ENCODE results near the gene BBS9. TPM values are rescaled to one million over a fixed set of nuclear protein-coding genes. Genes with fewer than 3 reads are reported as not detected.

Gene BBS9
- total and polyA plus RNA-seq, 4 donors, result 2.3 to 9.5 (median 4.5) TPM

DNA sequence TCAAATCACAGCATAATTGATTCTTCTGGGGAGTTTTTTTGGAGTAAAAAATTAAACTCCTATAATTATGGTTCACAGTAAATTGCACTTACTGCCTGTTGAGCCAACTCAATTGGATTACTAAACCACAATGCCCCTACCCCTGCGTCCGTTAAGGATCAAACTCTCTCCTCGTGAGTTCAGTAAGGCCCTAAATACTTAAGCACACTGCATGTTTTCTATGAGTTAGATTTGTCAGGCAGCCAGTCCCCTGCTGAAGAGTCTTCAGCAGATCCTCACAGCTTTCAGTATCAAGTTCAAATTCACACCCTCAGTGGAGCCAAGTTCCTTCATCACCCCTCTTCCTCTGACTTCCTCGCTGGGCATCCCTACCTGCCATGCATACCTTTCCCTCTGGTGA, 501.0 kb downstream of the BBS9 start (continued):
- TF ChIP-seq, protein P1, sequence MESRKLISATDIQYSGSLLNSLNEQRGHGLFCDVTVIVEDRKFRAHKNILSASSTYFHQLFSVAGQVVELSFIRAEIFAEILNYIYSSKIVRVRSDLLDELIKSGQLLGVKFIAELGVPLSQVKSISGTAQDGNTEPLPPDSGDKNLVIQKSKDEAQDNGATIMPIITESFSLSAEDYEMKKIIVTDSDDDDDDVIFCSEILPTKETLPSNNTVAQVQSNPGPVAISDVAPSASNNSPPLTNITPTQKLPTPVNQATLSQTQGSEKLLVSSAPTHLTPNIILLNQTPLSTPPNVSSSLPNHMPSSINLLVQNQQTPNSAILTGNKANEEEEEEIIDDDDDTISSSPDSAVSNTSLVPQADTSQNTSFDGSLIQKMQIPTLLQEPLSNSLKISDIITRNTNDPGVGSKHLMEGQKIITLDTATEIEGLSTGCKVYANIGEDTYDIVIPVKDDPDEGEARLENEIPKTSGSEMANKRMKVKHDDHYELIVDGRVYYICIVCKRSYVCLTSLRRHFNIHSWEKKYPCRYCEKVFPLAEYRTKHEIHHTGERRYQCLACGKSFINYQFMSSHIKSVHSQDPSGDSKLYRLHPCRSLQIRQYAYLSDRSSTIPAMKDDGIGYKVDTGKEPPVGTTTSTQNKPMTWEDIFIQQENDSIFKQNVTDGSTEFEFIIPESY (IDR thresholded peaks at IDR 0.05), result no peak

DNA sequence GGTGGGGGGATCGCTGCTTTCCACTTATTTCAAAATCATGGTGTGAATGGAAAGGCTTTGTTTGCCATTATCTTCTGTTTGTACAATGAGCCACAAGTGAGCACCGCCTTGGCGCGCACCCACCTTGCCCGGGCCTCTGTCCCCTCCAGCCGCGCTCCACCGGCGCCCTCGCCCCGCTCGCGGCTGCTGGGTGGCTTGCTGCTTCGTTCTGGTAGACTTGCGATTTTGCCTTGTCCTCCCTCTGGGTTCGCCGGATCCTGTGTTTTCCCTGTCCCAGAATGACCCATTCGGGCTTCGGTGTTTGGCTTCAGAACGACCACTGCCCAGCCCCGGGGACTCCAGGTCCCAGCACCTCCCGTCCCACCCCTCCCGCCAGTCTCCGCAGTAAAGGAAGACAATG, 503.0 kb downstream of the BBS9 start:
- Histone ChIP-seq H3K36me3 (ENCODE audit: control insufficient read depth in 4 of 4, insufficient read depth in 3 of 4, low read depth in 1 of 4, low read length in 3 of 4) (no peaks in the 10 kb centered on the region), H3K4me3 (ENCODE audit: low read depth in 1 of 3, low read length in 3 of 3) (no peak overlapping the region), H3K9me3 (ENCODE audit: control insufficient read depth in 4 of 4, low read length in 3 of 4) (no peaks in the 10 kb centered on the region), H3K27ac (ENCODE audit: low read depth in 1 of 2, low read length in 2 of 2) (no peak overlapping the region), H3K4me1 (ENCODE audit: control insufficient read depth in 4 of 4, insufficient read depth in 4 of 4, low read length in 3 of 4) (no peaks in the 10 kb centered on the region), H3K9ac (ENCODE audit: low read depth in 1 of 2, low read length in 2 of 2) (no peak overlapping the region), H3K27me3 (ENCODE audit: control insufficient read depth in 4 of 4, insufficient read depth in 4 of 4, low read length in 3 of 4) (no peaks in the 10 kb centered on the region)
- TF ChIP-seq HNF4A (conservative IDR thresholded peaks at IDR 0.05), result no peak
- DNase-seq (ENCODE audit: low spot score), result no peak
- WGBS, result 94% methylated on average over 24 of the region's 24 CpGs

DNA sequence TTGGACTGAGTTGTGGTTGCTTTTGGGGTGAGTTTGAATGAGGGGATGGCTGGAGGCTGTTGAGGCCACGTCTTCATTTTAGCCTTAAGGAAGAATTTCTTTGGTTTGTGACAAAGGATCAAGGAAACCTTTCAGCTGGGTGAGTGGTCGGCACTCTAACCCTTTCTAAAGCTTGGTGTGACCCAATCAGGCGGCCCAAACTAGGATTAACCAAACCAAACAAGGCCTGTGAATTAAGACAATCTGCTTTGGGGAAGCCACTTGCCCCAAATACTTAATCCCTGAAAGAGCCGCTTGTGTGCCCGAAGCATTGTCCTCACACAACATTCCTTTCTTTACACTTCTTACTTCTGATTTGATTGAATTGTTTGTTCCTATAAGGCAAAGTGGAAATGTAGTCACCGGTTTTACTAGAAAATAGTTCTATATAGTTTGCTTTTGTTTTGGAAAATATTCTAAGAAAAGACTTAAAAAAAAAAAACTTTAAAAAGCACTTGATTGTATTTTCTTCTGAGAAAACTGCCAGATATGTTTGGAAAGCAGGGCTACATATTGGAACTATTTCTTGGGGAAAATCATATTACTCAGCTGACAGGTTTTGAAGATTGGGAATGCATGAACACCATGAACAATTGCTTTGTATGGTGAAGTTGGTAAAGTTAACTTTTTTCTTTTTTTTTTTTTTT, 503.6 kb downstream of the BBS9 start:
- Histone ChIP-seq H3K27me3 (ENCODE audit: control insufficient read depth in 4 of 4, insufficient read depth in 4 of 4, low read length in 3 of 4) (no peaks in the 10 kb centered on the region), H3K4me3 (ENCODE audit: low read depth in 1 of 3, low read length in 3 of 3) (no peak overlapping the region), H3K36me3 (ENCODE audit: control insufficient read depth in 4 of 4, insufficient read depth in 3 of 4, low read depth in 1 of 4, low read length in 3 of 4) (no peaks in the 10 kb centered on the region), H3K9me3 (ENCODE audit: control insufficient read depth in 4 of 4, low read length in 3 of 4) (no peaks in the 10 kb centered on the region), H3K27ac (ENCODE audit: low read depth in 1 of 2, low read length in 2 of 2) (no peak overlapping the region), H3K4me1 (ENCODE audit: control insufficient read depth in 4 of 4, insufficient read depth in 4 of 4, low read length in 3 of 4) (no peaks in the 10 kb centered on the region), H3K9ac (ENCODE audit: low read depth in 1 of 2, low read length in 2 of 2) (no peak overlapping the region)
- no peak for DNase-seq (ENCODE audit: low spot score)
- TF ChIP-seq, protein P2, sequence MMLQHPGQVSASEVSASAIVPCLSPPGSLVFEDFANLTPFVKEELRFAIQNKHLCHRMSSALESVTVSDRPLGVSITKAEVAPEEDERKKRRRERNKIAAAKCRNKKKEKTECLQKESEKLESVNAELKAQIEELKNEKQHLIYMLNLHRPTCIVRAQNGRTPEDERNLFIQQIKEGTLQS (IDR thresholded peaks at IDR 0.05), result no peak
- TF ChIP-seq GABPA (IDR thresholded peaks at IDR 0.05 in 1 of 2, conservative IDR thresholded peaks at IDR 0.05 in 1 of 2) (no peak), JUND (IDR thresholded peaks at IDR 0.05) (no peak), HNF4G (IDR thresholded peaks at IDR 0.05) (no peak), FOXA2 (IDR thresholded peaks at IDR 0.05) (no peak), TAF1 (conservative IDR thresholded peaks at IDR 0.05) (no peak), SP1 (IDR thresholded peaks at IDR 0.05) (no peak), RXRA (IDR thresholded peaks at IDR 0.05) (no peak), RAD21 (IDR thresholded peaks at IDR 0.05) (no peak), NR2F2 (IDR thresholded peaks at IDR 0.05) (no peak), EGR1 (IDR thresholded peaks at IDR 0.05; ENCODE audit: low read depth in 2 of 2) (no peak), FOXA1 (IDR thresholded peaks at IDR 0.05) (no peak)
- TF ChIP-seq, protein P3, sequence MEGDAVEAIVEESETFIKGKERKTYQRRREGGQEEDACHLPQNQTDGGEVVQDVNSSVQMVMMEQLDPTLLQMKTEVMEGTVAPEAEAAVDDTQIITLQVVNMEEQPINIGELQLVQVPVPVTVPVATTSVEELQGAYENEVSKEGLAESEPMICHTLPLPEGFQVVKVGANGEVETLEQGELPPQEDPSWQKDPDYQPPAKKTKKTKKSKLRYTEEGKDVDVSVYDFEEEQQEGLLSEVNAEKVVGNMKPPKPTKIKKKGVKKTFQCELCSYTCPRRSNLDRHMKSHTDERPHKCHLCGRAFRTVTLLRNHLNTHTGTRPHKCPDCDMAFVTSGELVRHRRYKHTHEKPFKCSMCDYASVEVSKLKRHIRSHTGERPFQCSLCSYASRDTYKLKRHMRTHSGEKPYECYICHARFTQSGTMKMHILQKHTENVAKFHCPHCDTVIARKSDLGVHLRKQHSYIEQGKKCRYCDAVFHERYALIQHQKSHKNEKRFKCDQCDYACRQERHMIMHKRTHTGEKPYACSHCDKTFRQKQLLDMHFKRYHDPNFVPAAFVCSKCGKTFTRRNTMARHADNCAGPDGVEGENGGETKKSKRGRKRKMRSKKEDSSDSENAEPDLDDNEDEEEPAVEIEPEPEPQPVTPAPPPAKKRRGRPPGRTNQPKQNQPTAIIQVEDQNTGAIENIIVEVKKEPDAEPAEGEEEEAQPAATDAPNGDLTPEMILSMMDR (IDR thresholded peaks at IDR 0.05; ENCODE audit: low read depth, low read length, missing input control), result no peak
- TF ChIP-seq, protein P4, sequence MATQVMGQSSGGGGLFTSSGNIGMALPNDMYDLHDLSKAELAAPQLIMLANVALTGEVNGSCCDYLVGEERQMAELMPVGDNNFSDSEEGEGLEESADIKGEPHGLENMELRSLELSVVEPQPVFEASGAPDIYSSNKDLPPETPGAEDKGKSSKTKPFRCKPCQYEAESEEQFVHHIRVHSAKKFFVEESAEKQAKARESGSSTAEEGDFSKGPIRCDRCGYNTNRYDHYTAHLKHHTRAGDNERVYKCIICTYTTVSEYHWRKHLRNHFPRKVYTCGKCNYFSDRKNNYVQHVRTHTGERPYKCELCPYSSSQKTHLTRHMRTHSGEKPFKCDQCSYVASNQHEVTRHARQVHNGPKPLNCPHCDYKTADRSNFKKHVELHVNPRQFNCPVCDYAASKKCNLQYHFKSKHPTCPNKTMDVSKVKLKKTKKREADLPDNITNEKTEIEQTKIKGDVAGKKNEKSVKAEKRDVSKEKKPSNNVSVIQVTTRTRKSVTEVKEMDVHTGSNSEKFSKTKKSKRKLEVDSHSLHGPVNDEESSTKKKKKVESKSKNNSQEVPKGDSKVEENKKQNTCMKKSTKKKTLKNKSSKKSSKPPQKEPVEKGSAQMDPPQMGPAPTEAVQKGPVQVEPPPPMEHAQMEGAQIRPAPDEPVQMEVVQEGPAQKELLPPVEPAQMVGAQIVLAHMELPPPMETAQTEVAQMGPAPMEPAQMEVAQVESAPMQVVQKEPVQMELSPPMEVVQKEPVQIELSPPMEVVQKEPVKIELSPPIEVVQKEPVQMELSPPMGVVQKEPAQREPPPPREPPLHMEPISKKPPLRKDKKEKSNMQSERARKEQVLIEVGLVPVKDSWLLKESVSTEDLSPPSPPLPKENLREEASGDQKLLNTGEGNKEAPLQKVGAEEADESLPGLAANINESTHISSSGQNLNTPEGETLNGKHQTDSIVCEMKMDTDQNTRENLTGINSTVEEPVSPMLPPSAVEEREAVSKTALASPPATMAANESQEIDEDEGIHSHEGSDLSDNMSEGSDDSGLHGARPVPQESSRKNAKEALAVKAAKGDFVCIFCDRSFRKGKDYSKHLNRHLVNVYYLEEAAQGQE (IDR thresholded peaks at IDR 0.05), result no peak
- 96% methylated on average over 6 of the region's 6 CpGs for WGBS
